ENCODE measurements around the gene TXNIP.

The TXNIP gene

DNA sequence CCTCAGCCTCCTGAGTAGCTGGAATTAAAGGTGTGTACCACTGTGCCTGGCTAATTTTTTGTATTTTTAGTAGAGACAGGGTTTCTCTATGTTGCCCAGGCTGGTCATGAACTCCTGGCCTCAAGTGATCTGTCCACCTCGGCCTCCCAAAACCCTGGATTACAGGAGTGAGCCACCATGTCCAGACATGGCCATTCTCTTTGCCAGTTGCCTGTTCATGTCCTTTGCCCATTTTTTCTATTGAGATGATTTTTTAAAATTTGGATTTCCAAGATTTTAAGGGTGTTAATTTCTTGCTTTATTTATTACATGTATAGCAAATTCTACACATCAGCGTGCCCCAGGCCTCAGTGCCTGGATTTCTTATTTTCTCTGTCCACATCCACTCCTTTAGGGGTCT lies 29.1 kb downstream of the TXNIP start:
- intact Hi-C loops (cut with DNase I): no loop called here
- DNase-seq: no peak

DNA sequence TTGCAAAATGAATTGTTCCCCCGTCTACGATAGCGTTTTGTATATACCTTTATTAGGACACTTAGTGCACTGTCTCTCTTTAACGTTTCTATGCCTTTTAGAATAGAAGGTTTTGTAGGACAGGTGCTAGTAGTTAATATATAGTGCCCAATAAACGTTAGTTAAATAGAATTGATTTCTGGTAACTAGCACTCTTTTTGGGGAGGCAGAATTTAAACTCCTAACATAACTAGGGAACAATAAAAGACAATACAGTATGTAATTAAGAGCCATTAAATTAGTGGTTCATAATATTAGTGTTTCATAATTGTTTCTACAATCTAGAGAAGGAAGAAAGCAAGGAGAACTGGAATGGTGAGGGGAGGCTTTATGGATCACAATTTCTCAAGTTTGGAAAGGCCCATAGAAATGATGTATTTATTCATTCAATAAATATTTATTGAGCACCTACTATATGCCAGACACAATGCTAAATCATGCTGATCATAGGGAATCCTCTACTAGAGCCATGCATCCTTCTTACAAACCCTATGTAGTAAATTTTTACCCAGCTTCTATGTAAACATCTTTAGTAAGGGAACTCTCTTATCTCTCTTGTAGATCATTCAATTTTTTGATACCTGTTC lies 31.1 kb downstream of the TXNIP start:
- no peak for DNase-seq
- intact Hi-C loops (cut with DNase I): no loop called here

DNA sequence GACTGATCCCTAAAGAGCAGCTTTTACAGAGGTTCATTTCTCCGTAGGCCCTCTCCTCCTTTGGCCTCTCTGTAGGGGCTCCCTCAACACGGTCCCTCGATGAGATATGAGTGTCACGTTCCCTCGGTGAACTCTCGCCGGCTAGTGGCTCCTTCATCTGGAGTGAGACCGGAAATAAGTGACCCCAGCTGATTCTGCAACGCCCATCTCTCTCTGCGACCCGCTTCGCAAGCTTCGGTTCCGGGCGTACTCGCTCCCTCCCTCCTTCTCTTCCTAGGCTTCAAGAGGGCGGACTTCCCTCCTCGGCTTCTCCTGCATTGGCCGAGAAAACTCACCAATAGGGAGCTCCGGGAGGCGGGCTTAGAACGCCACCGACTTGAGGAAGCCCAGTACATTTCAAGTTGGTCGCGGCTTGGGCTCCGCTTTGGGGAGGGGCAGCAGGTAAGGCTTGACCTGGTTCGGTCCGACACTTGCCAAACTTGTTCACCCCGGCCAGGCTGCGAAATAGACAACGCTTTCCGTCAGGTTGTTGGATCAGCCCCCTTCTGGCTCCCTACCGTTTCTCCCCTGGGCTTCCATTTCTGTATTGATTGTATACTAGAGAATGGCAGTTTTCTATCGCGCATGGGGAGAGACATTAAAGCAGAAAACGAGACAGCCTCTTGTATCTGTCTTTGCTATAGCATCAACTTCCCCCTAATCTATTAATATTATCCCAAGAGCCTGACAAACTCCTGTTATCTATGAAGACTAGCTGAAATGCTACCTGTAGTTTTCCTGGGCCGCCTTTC lies 31.9 kb downstream of the TXNIP start, which contains the start of the genes ANKRD34A and POLR3GL:
Gene ANKRD34A, minus strand, starts transcription at position 248 of the 791 bp plus-strand sequence. CDS start 2,816 bp downstream, outside the sequence.
Gene POLR3GL, plus strand, starts transcription at position 363 of the 791 bp plus-strand sequence. CDS start 10,176 bp downstream, outside the sequence.
- peak; percentile 89 to 99 (median 94) for DNase-seq
- intact Hi-C loops (cut with DNase I): no loop called here

DNA sequence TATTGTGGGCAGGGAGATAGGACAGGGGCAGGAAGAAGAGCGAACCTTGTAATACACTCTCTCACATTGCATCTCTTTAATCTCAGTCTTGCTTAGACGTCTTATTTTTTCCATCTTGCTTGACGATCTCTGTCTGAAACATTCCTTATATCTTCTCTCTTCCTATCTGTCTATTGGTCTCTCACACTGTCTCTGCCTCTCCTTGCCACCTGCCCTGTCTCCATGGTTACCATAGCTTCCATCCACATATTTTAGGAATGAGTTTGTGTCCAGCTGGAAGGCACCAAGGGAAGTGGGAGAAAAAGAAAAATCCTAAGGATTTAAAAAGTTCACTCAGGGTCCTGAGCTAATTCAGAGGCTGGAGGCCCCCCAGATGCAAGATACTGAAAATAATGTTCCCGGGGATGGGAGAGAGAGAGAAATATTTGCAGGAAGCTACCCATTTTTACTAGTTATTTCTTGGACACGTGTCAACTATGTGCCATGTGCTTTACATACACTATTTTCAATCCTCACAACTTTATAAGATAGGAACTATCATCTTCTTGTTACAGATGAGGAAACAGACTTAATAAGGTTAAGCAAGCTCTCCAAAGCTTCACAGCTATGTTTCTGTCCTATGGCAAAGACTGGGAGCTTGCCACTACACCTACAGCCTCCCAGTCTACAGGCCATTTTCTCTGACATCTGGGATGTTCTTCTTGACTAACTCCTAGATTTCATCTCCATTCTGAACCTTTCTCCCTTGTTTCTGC lies 32.9 kb downstream of the TXNIP start:
- intact Hi-C loops (cut with DNase I): no loop called here
- DNase-seq: no peak

DNA sequence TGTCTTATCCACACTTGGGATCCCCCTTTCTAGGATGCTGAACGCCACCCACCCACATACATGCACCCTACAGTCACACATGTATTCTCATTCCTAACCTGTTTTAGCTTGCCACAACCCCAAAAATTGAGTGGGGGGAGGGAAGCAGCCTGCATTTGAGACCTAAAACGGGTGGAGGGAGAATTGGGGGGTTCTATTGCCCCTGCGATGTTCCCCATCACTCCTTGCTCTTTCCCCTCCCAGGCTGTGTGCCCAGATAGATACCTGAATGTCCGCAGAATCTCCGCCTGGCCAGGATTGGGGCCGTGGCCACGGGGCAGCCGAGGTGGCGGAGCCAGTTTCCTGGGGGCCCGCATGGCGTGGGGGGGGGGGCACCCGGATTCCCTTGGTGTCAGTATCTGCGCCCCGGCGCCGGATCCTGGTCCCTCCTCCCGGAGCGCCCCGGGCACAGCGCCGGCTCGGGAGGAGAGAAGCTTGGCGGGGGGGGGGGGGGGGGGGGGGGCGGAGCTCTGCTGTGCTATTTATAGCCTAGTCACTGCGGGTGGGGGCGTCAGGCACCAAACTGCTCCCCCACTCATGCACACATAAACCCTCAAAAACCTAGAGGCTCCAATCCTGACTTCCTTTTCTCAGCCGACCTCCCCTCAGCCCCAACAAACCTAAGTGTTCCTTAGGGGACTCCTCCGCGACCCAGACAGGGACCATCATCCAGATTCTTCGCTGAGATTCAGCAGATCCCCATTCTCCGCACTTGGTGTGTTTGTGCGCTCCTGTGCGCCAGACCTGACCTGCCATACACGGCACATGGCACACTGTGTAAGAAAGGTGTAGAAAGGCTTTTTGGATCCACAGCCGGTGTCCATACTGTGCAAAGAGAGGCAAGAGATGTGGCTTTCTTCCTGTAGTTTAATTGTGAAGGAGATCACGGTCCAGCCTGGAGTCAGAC lies 33.9 kb downstream of the TXNIP start:
- intact Hi-C loops (cut with DNase I): no loop called here

DNA sequence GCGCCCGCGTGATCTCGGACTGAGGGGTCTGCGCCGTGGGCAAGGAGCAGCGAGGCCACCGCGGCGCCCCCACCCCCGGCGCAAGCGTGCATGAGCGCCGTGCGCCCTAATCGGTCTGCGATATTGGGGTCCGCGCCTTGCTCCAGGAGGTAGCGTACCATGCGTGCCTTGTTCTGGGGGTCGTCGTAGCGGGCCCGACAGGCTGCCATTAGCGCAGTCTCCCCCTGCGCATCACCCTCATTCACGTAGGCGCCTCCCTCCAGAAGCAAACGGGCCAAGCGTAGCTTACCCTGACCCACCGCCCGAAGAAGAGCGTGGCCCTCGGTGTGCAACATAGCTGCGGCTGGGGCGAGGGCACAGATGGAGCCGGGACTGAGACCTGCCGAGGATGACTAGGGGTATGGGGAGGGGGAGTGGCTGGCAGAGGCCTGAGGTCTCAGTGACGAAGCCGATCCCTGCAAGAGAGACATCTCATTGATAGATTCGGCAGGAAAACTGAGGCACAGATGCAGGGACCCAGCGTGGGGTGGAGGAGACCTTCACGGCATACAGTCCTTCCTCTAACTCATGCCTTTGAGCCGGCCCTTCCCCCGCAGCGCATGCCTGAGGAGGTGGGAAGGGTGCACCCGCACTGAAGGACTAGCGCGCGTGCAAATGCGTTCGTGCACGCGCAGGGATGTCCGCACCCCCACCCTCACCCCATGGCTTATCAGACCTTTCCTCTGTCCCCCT lies 34.8 kb downstream of the TXNIP start:
- DNase-seq: peak; percentile 53 to 97 (median 78)
- intact Hi-C loops (cut with DNase I): no loop called here

More for the DNA sequence above, 33.9 kb downstream of the TXNIP start:
- DNase-seq: peak; percentile 58 to 96 (median 76)

DNA sequence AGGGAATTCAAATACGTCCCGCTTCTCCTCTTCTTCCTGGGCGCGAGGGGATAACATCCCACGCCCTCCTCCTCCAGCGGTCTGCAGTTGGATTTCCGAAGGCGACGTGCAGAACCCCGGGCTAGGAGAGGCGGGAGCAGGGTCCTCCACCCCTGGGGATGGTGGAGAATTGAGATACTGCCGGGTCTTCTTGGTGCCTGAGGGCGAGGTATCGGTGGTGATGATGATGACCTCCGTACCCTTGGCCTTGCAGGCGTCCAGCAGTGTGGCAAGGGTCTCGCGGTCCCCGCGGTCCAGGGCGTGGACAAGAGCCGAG lies 35.3 kb downstream of the TXNIP start:
- intact Hi-C loops (cut with DNase I): no loop called here
- no peak for DNase-seq

DNA sequence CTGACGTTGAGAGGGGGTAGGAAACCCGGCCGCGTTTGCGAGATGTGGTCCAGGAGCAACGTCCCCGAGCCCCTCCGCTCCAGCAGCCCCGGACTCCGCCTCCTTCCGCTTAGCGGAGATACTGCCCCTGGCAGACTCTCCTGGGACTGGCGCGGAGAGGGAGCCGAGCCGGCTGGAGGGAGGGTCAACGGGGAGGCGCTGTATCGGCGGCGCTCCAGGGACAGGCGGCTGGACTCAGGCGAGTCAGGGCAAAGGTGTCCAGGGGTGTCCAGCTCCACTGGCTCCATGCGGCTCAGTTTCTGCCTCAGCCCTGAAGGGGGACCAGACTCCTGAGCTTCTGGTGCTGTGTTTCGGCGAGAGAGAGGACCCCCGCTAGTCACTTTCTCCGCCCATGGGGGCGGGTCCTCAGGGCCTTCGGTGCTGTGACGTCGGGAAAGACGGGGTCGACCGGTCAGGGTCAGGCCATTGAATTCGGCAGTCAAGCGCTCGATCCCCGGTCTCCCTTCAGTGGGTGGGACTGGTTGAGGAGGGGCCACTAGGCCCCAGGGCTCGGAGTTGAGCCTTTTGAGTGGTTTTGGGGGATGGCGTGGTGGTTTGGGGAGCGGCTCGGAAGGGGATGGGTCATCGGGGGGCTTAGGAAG lies 35.8 kb downstream of the TXNIP start:
- intact Hi-C loops (cut with DNase I): no loop called here

DNA sequence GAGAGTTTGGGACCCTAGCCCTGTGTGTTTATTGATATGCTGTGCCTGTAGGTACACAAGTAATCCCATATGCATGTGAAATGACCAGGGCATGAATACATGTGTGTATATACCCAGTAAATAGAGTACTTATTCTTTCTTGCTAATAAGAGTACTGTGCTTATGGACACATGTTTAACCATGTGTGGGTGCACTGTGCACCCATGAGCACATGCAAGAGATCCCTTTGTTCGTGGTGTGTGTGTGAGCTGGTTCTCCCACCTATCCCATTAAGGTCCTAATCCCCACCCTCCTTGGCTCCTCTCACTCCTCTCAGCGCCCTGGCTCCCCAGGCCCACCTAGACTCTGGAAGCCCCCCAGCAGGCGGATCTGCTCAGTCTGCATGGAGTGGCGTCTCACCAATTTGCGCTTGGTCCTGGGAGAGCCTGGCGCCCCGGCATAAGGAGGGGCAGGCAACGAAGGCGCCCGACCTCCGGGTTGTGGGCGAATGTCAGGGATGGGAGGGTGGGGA lies 36.4 kb downstream of the TXNIP start:
- no peak for DNase-seq
- intact Hi-C loops (cut with DNase I): loop anchor here (5.0 kb wide), 1 partner anchor 77 kb away; no protein-coding TSS in a partner anchor

More for the DNA sequence above, 35.8 kb downstream of the TXNIP start:
- DNase-seq: peak; percentile 48 to 95 (median 68)

DNA sequence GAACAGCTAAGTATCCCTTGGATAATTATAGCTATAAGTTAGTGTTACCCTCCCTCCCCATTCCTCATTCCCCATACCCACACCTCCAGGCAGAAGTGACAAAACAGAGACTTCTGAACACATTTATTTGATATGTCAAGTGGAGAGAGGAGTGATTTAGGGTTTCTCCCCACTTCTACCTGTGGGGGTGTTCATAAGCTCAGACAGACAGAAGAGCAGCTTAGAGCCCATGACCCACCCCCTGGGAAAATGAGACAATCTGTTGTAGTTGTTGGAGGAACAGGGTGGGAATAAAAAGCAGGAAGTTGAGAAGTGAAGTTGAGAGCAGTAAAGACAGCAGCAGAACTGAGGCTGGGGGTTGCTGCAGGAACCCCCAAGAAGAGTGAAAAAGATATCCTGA lies 37.0 kb downstream of the TXNIP start:
- intact Hi-C loops (cut with DNase I): loop anchor here (5.0 kb wide), 1 partner anchor 78 kb away; no protein-coding TSS in a partner anchor
- no peak for DNase-seq

DNA sequence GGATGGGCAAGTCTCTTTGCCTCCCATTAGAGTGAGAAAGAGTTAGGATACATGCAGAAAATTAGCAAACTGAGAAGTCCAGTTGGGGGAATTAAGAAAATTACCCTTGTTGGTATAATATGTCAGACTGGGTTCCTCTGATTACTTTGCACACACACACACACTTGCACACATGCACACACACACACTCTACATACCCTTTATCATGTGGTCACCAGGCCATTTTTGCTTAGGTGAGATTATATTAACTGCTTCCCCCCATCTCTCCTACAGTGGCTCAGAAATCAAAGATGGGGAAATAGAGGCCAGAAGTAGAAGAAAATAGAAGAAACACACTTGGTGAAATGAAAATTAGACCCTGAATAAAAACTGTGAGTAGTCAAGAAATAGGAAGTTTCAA lies 37.6 kb downstream of the TXNIP start:
- no peak for DNase-seq

DNA sequence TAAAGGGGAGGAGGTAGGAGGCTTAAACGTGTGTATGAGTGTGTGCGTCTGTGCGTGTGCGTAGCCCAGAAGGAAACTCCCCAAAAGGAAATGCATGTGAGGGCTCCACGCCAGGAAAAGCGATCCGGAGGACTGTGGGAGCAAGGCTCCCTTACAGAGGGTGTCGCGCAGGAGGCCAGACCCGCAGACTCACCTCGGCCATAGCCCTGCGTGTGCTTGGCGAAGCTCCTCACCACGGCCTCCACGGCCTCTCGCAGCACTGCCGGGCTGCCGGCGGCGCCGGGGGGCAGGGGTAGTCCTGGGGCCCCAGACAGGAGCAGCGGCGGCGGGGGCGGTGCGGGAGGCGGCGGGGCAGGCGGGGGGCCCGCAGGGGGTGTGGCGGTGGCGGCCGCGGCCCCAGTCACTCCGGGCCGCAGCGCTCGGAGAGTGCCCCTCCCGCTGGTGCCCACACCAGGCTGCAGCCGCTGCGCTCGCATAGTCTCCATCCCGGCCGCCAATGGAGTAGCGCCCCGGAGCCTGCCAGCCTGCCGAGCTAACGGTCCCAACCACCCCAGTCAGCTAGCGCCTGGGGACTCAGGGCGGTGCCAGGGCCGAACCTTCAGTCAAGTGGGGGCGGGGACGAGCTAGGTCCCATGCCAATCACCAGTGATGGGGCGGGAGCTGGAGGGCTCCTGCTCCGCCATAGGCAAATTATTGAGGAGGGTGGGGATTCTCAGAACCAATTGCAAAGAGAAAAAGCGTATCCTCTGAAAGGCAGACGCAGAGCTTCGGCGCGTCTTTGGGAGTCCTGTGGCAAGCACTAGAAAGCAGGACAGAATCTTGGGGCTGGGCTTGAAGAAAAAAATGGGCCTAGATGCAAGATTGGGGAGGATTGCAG lies 38.7 kb downstream of the TXNIP start, which contains the start of gene LIX1L:
Gene LIX1L, minus strand, starts transcription at position 575 of the 877 bp plus-strand sequence. Its CDS starts 90 bp downstream, at position 485.
- intact Hi-C loops (cut with DNase I): loop anchor here (2.0 to 5.0 kb wide), 4 partner anchors 31 to 80 kb away; partner anchors contain the start of genes PEX11B and RBM8A
- DNase-seq: peak; percentile 95 to 99 (median 97)

More for the DNA sequence above, 37.6 kb downstream of the TXNIP start:
- intact Hi-C loops (cut with DNase I): loop anchor here (5.0 kb wide), 1 partner anchor 79 kb away; no protein-coding TSS in a partner anchor

DNA sequence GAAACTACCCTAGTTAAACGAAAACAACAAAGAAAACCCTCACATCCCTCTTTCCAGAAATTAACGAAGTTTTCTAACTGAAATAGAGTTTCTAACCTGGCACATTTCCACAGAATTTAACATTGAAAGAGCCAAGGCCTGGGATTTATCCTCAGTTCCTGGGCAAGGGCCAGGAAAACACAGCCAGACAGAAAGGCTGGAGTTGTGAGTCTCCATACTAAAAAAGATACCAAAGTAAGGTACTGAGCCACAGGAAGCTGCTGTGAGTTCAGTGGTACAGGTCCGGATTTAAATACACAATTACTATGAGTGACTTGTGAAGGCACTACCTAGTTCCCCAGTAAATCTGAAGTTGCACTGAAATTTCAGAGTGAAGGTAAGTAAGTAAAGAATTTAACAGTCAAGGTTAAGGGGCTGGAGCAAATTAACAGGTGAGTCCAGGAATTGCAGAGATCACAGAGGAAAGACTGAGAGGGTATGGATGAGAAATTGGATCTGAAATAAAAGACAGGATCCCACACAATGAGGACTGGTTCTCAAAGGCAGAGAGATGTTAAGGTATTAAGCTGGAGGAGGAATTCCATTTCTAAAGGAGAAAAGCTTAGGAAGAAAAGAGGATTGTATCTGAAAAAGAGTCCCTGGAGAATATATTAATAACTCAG lies 39.5 kb downstream of the TXNIP start:
- intact Hi-C loops (cut with DNase I): loop anchor here (2.0 to 5.0 kb wide), 4 partner anchors 30 to 80 kb away; partner anchors contain the start of genes PEX11B and RBM8A
- DNase-seq: no peak

DNA sequence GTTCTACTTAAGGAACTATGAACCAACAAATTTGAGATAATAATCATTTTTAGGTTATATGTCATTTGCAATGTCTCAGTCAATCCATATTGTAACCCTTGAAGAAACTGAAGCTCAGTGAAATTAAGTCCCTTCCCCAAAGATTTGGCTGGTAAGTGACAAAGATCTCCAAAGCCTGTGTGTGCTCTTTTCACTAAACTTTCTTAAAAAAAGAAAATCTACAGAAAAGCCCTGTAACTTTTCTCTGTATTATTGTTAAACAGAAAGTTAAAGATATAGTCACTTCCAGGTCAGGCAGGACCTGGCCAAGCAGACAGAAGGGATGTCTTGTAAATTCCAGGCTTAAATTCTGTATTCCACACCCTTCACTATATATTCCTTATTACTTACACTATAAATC lies 40.0 kb downstream of the TXNIP start:
- no peak for DNase-seq
- intact Hi-C loops (cut with DNase I): loop anchor here (2.0 to 5.0 kb wide), 4 partner anchors 30 to 81 kb away; partner anchors contain the start of genes PEX11B and RBM8A

DNA sequence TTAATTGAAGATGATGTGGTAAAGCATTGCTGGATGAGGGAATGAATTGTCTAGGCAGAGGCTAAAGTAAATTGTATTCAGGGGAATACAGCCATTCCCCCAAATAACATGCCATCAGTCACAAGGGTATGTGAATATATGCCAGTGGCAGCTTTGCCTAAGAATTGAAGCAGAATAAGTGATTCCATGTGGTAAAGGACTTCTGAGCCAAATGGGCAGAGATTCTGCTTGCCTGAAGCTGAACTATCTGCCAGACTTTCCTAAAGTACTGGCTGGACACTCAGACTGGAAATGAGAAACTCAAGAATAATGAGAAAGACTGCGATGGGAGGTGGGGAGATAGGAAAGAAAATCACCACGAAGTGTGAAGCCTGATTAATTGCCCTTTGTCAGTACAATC lies 40.9 kb downstream of the TXNIP start:
- no peak for DNase-seq
- intact Hi-C loops (cut with DNase I): loop anchor here (5.0 kb wide), 1 partner anchor 82 kb away; no protein-coding TSS in a partner anchor

DNA sequence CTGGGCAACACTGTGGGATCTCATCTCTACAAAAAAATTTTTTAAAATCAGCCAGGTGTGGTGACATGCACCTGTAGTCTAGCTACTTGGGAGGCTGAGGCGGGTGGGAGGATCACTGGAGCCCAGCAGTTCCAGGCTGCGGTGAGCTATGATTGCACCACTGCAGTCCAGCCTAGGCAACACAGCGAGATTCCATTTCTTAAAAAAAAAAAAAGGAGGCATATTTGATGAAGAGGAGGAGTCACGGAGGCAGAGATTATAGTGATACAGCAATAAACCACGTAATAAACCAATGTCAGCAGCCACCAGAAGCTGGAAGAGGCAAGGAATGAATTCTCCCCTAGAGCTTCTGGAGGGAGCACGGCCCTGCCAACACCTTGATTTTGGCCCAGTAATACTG lies 42.5 kb downstream of the TXNIP start:
- DNase-seq: no peak
- intact Hi-C loops (cut with DNase I): no loop called here
